A673 (cell line): Measurements from ENCODE around the gene WDR87. TPM values are rescaled to one million over a fixed set of nuclear protein-coding genes. Genes with fewer than 3 reads are reported as not detected.

Source experiments
- BruUV-seq: library from RNA; stranded (reverse); fragments of 400-500 nt; replicated peaks from 2 replicates; lab custom pipeline; 2021; lab: Mats Ljungman, UMichigan
- CTCF ChIA-PET: fragments of 300-600 bp; sonication (Branson Sonifier 250); formaldehyde crosslinking; loops from one replicate; lab custom pipeline; 2022; ENCODE audit warnings: antibody characterized with exemption; lab: Charles Lee
- POLR2A ChIA-PET: fragments of 300-600 bp; sonication (Branson Sonifier 250); formaldehyde crosslinking; loops from one replicate; lab custom pipeline; 2022; ENCODE audit warnings: antibody characterized with exemption; ENCODE audit not compliant: low non-redundant PET; lab: Charles Lee
- DNase-seq: peaks from one replicate; pipeline ENCODE4 v3.0.0-alpha.2; 2015; ENCODE audit warnings: low spot score
- H3K27ac ChIP-seq: fragments of 200-600 bp; sonication (generic); 2 replicates; pipeline ENCODE4 v1.5.1; 2016; ENCODE audit warnings: mixed run types, low read depth, mild to moderate bottlenecking, mixed read lengths, antibody characterized with exemption, low read length; ENCODE audit not compliant: poor library complexity, severe bottlenecking
- H3K27me3 ChIP-seq: fragments of 200-600 bp; sonication (generic); replicated peaks from 2 replicates; pipeline ENCODE4 v1.6.1; 2017; ENCODE audit warnings: mixed run types, low read depth, mild to moderate bottlenecking, mixed read lengths, antibody characterized with exemption, low read length; ENCODE audit not compliant: insufficient read depth, poor library complexity
- H3K36me3 ChIP-seq: fragments of 200-600 bp; sonication (generic); 2 replicates; pipeline ENCODE4 v1.6.1; 2016; ENCODE audit warnings: mixed run types, mild to moderate bottlenecking, mixed read lengths, antibody characterized with exemption, low read length; ENCODE audit not compliant: insufficient read depth, poor library complexity, severe bottlenecking
- H3K4me1 ChIP-seq: fragments of 200-600 bp; sonication (generic); 2 replicates; pipeline ENCODE4 v1.6.1; 2017; ENCODE audit warnings: mixed run types, mild to moderate bottlenecking, mixed read lengths, antibody characterized with exemption, low read length; ENCODE audit not compliant: insufficient read depth, poor library complexity, severe bottlenecking
- H3K4me3 ChIP-seq: fragments of 200-600 bp; sonication (generic); 2 replicates; pipeline ENCODE4 v1.5.1; 2016; ENCODE audit warnings: low read depth, mixed run types, mild to moderate bottlenecking, mixed read lengths, low read length; ENCODE audit not compliant: poor library complexity, severe bottlenecking
- H3K9me3 ChIP-seq: fragments of 200-600 bp; sonication (generic); 2 replicates; pipeline ENCODE4 v1.6.1; 2016; ENCODE audit warnings: mixed run types, low read depth, mild to moderate bottlenecking, mixed read lengths, antibody characterized with exemption, low read length; ENCODE audit not compliant: poor library complexity, severe bottlenecking
- CTCF ChIP-seq: fragments of 300-800, 200-600 bp; sonication (generic); conservative IDR thresholded peaks from 2 replicates; pipeline ENCODE4 v1.5.1; 2017; ENCODE audit warnings: low read depth, mild to moderate bottlenecking, antibody characterized with exemption, low read length, moderate library complexity, mixed read lengths
- EZH2 ChIP-seq: fragments of 200-600 bp; sonication (generic); IDR thresholded peaks from 2 replicates; pipeline ENCODE4 v1.6.1; 2017; ENCODE audit warnings: borderline replicate concordance, low read depth, mild to moderate bottlenecking, mixed read lengths, antibody characterized with exemption, low read length; ENCODE audit not compliant: poor library complexity, severe bottlenecking
- intact Hi-C: fragments of 100-400 bp; cut with micrococcal nuclease; formaldehyde crosslinking; loops from one replicate; pipeline ENCODE4 v1.10.0; 2022; ENCODE audit not compliant: unreplicated experiment
- total RNA-seq: library from RNA; stranded (reverse); gene quantifications from 2 replicates; pipeline ENCODE4 v1.2.3, GENCODE V29; 2021

The WDR87 gene
- total RNA-seq, 1 experiment from 2014 or later = not detected

GRCh38 chr19:37950471-37951175 is 44.2 kb upstream of the WDR87 start:
- CTCF ChIA-PET = no interaction called here
- intact Hi-C loops = no loop called here
- Histone ChIP-seq H3K4me3 (no peak overlapping the region), H3K9me3 (no peaks in the 10 kb centered on the region), H3K36me3 (no peaks in the 10 kb centered on the region), H3K27ac (no peak overlapping the region), H3K27me3 (no peaks in the 10 kb centered on the region), H3K4me1 (peaks cover 6% of the 10 kb centered on the region)
- POLR2A ChIA-PET = no interaction called here
- TF ChIP-seq CTCF = no peak
- TF ChIP-seq EZH2 = no peak
- BruUV-seq = no TSS peak
- DNase-seq = no peak

- BruUV-seq = no TSS peak
- CTCF ChIA-PET = no interaction called here
Observed at GRCh38 chr19:37948362-37948761, 42.0 kb upstream of the WDR87 start.

GRCh38 chr19:37947778-37948177 is 41.4 kb upstream of the WDR87 start:
- CTCF ChIA-PET = no interaction called here

More at GRCh38 chr19:37948362-37948761, 42.0 kb upstream of the WDR87 start:
- POLR2A ChIA-PET = no interaction called here
- Histone ChIP-seq H3K27me3 (no peaks in the 10 kb centered on the region), H3K4me1 (no peaks in the 10 kb centered on the region), H3K4me3 (no peak overlapping the region), H3K27ac (no peak overlapping the region), H3K36me3 (no peaks in the 10 kb centered on the region), H3K9me3 (no peaks in the 10 kb centered on the region)
- TF ChIP-seq CTCF = no peak
- no peak for TF ChIP-seq EZH2
- no peak for DNase-seq
- intact Hi-C loops = no loop called here

More at GRCh38 chr19:37947778-37948177, 41.4 kb upstream of the WDR87 start:
- no TSS peak for BruUV-seq
- POLR2A ChIA-PET = no interaction called here
- no peaks in the 10 kb centered on the region for H3K36me3 ChIP-seq
- TF ChIP-seq EZH2 (no peak), CTCF (no peak)
- no peak overlapping the region for H3K4me3 ChIP-seq
- no peaks in the 10 kb centered on the region for H3K27me3 ChIP-seq
- no peaks in the 10 kb centered on the region for H3K9me3 ChIP-seq
- no peak overlapping the region for H3K27ac ChIP-seq
- no peaks in the 10 kb centered on the region for H3K4me1 ChIP-seq
- intact Hi-C loops = no loop called here
- DNase-seq = no peak
